ENCODE results near the gene CLIC3. TPM values are rescaled to one million over a fixed set of nuclear protein-coding genes. Genes with fewer than 3 reads are reported as not detected.
A peak's percentile ranks its signal among the peaks of the same experiment; 100 is the strongest.

The CLIC3 gene
- total RNA-seq, 4 donors from 2014 or later, result 1.2 to 120 (median 38.0) TPM

- Histone ChIP-seq H3K36me3 (peaks cover 0 to 15% (median 0%) of the 10 kb centered on the region in 3 donors), H3K4me1 (peaks cover 0 to 45% (median 31%) of the 10 kb centered on the region in 4 donors), H3K27ac (no peak overlapping the region), H3K4me3 (no peak overlapping the region), H3K27me3 (peaks cover 0 to 13% of the 10 kb centered on the region in 2 donors), H3K9me3 (no peaks in the 10 kb centered on the region)
- DNase-seq (ENCODE audit: low spot score in 2 of 2), result no peak
- TF ChIP-seq CTCF (IDR thresholded peaks at IDR 0.05) (no peak), POLR2A (IDR thresholded peaks at IDR 0.05) (no peak), EP300 (IDR thresholded peaks at IDR 0.05) (no peak)
- WGBS, 2 donors, result 74 to 79% methylated on average over 10 of the region's 10 CpGs
Measured at GRCh38 chr9:136990242-136990911, 6.0 kb downstream of the CLIC3 start.

GRCh38 chr9:136988872-136989271, 7.5 kb downstream of the CLIC3 start:
- DNase-seq (ENCODE audit: low spot score in 2 of 2), result no peak
- 90 to 91% methylated on average over 4 of the region's 4 CpGs for WGBS, 2 donors
- Histone ChIP-seq H3K27ac (no peak overlapping the region), H3K36me3 (peaks cover 0 to 5% (median 0%) of the 10 kb centered on the region in 3 donors), H3K4me3 (no peak overlapping the region), H3K4me1 (peaks cover 0 to 39% (median 23%) of the 10 kb centered on the region in 4 donors), H3K9me3 (no peaks in the 10 kb centered on the region), H3K27me3 (peaks cover 0 to 28% of the 10 kb centered on the region in 2 donors)
- TF ChIP-seq POLR2A (IDR thresholded peaks at IDR 0.05) (no peak), CTCF (IDR thresholded peaks at IDR 0.05) (no peak)

GRCh38 chr9:136985853-136986252, 10.5 kb downstream of the CLIC3 start:
- no peak for TF ChIP-seq EP300 (IDR thresholded peaks at IDR 0.05)
- Histone ChIP-seq H3K4me1 (peaks cover 0 to 28% (median 9%) of the 10 kb centered on the region in 4 donors), H3K36me3 (no peaks in the 10 kb centered on the region), H3K4me3 (no peak overlapping the region), H3K27ac (no peak overlapping the region), H3K27me3 (peaks cover 0 to 37% of the 10 kb centered on the region in 2 donors), H3K9me3 (no peaks in the 10 kb centered on the region)
- 36% methylated on average over 27 of the region's 33 CpGs; no CpG with 5 or more reads in 1 of the 2 donors for WGBS, 2 donors
- no peak for DNase-seq (ENCODE audit: low spot score in 2 of 2)

- Histone ChIP-seq H3K9me3 (no peaks in the 10 kb centered on the region), H3K27ac (no peak overlapping the region), H3K4me3 (peak overlapping the region in 1 of 4 donors; percentile 5), H3K4me1 (peaks cover 0 to 32% (median 9%) of the 10 kb centered on the region in 4 donors), H3K36me3 (peaks cover 0 to 5% (median 0%) of the 10 kb centered on the region in 3 donors), H3K27me3 (peaks cover 0 to 37% of the 10 kb centered on the region in 2 donors)
- TF ChIP-seq CTCF (IDR thresholded peaks at IDR 0.05), result no peak
- TF ChIP-seq EP300 (IDR thresholded peaks at IDR 0.05), result no peak
- TF ChIP-seq POLR2A (IDR thresholded peaks at IDR 0.05), result no peak
- no peak for DNase-seq (ENCODE audit: low spot score in 2 of 2)
- 31 to 33% methylated on average over 6 to 31 of the region's 48 CpGs for WGBS, 2 donors
Measured at GRCh38 chr9:136985027-136985602, 11.3 kb downstream of the CLIC3 start.

GRCh38 chr9:136984464-136985026, 11.8 kb downstream of the CLIC3 start:
- H3K4me3 ChIP-seq, result no peak overlapping the region
- peaks cover 0 to 5% (median 0%) of the 10 kb centered on the region in 3 donors for H3K36me3 ChIP-seq
- no peak overlapping the region for H3K27ac ChIP-seq
- no peak for TF ChIP-seq CTCF (IDR thresholded peaks at IDR 0.05)
- no peak for TF ChIP-seq EP300 (IDR thresholded peaks at IDR 0.05)
- TF ChIP-seq POLR2A (IDR thresholded peaks at IDR 0.05), result peak in 1 of 2 donors; percentile 15
- H3K27me3 ChIP-seq, result peaks cover 0 to 37% of the 10 kb centered on the region in 2 donors
- peaks cover 0 to 37% (median 9%) of the 10 kb centered on the region in 4 donors for H3K4me1 ChIP-seq
- no peak for DNase-seq (ENCODE audit: low spot score in 2 of 2)
- 56 to 66% methylated on average over 18 to 27 of the region's 29 CpGs for WGBS, 2 donors
- H3K9me3 ChIP-seq, result no peaks in the 10 kb centered on the region
